KMS-11 (cell line): ENCODE data around the gene ATL2.

ENCODE experiments used
- H2AFZ ChIP-seq: fragments of 200-600 bp; sonication (generic); 2 replicates; pipeline ENCODE4 v1.6.1; 2016; ENCODE audit warnings: antibody characterized with exemption, mixed run types, low read depth
- H3K27ac ChIP-seq: fragments of 200-600 bp; sonication (generic); 2 replicates; pipeline ENCODE4 v1.6.1; 2016; ENCODE audit warnings: mild to moderate bottlenecking, mixed run types
- H3K27me3 ChIP-seq: fragments of 200-600 bp; sonication (generic); 2 replicates; pipeline ENCODE4 v1.6.1; 2017; ENCODE audit warnings: mild to moderate bottlenecking, low read depth, mixed run types, moderate library complexity; ENCODE audit not compliant: insufficient read depth
- H3K36me3 ChIP-seq: fragments of 200-600 bp; sonication (generic); 2 replicates; pipeline ENCODE4 v1.6.1; 2017; ENCODE audit warnings: mild to moderate bottlenecking, mixed run types; ENCODE audit not compliant: insufficient read depth
- H3K4me1 ChIP-seq: fragments of 200-600 bp; sonication (generic); 2 replicates; pipeline ENCODE4 v1.6.1; 2016; ENCODE audit warnings: mild to moderate bottlenecking, low read depth, mixed run types; ENCODE audit not compliant: poor library complexity, severe bottlenecking
- H3K4me2 ChIP-seq: fragments of 200-600 bp; sonication (generic); 2 replicates; pipeline ENCODE4 v1.7.0; 2016; ENCODE audit warnings: mild to moderate bottlenecking, mixed run types
- H3K4me3 ChIP-seq: fragments of 200-600 bp; sonication (generic); IDR thresholded peaks from 2 replicates; pipeline ENCODE4 v1.6.1; 2017; ENCODE audit warnings: low read depth, low read length, mixed read lengths; ENCODE audit not compliant: insufficient read depth
- H3K79me2 ChIP-seq: fragments of 200-600 bp; sonication (generic); 2 replicates; pipeline ENCODE4 v1.6.1; 2016; ENCODE audit warnings: low read depth, mixed run types; ENCODE audit not compliant: insufficient read depth
- H3K9ac ChIP-seq: fragments of 200-600 bp; sonication (generic); 2 replicates; pipeline ENCODE4 v1.6.1; 2016; ENCODE audit warnings: mild to moderate bottlenecking, mixed run types
- H4K20me1 ChIP-seq: fragments of 200-600 bp; sonication (generic); 2 replicates; pipeline ENCODE4 v1.6.1; 2016; ENCODE audit warnings: mild to moderate bottlenecking, mixed run types; ENCODE audit not compliant: insufficient read depth
- CTCF ChIP-seq: fragments of 200-600 bp; sonication (generic); conservative IDR thresholded peaks from 2 replicates; pipeline ENCODE4 v1.6.1; 2017; ENCODE audit warnings: low read depth, mild to moderate bottlenecking, antibody characterized with exemption, low read length, moderate library complexity, mixed read lengths

ATL2 gene

GRCh38 chr2:38296197-38296780 is 80.8 kb downstream of the ATL2 start:
- H3K36me3 ChIP-seq = peaks cover 12% of the 10 kb centered on the region; the same call in 1 of the 2 replicates
- no peak overlapping the region for H3K4me3 ChIP-seq
- no peak overlapping the region for H2AFZ ChIP-seq
- H3K9ac ChIP-seq = no peak overlapping the region
- no peaks in the 10 kb centered on the region for H4K20me1 ChIP-seq
- no peak for TF ChIP-seq CTCF
- no peaks in the 10 kb centered on the region for H3K79me2 ChIP-seq
- H3K4me2 ChIP-seq = no peak overlapping the region
- H3K4me1 ChIP-seq = peaks cover 9% of the 10 kb centered on the region
- no peaks in the 10 kb centered on the region for H3K27me3 ChIP-seq
- H3K27ac ChIP-seq = no peak overlapping the region

GRCh38 chr2:38294597-38294996 is 82.5 kb downstream of the ATL2 start:
- Histone ChIP-seq H3K79me2 (no peaks in the 10 kb centered on the region), H3K36me3 (peaks cover 12% of the 10 kb centered on the region; the same call in 1 of the 2 replicates), H2AFZ (no peak overlapping the region), H3K4me3 (no peak overlapping the region), H4K20me1 (no peaks in the 10 kb centered on the region), H3K27me3 (no peaks in the 10 kb centered on the region), H3K27ac (no peak overlapping the region), H3K4me2 (no peak overlapping the region), H3K4me1 (peaks cover 3% of the 10 kb centered on the region), H3K9ac (no peak overlapping the region)
- TF ChIP-seq CTCF = no peak

GRCh38 chr2:38293152-38293865 is 83.8 kb downstream of the ATL2 start:
- Histone ChIP-seq H3K27ac (no peak overlapping the region), H2AFZ (no peak overlapping the region), H3K36me3 (peaks cover 12% of the 10 kb centered on the region; the same call in 1 of the 2 replicates), H3K9ac (no peak overlapping the region), H4K20me1 (no peaks in the 10 kb centered on the region), H3K27me3 (no peaks in the 10 kb centered on the region), H3K4me1 (peaks cover 3% of the 10 kb centered on the region), H3K4me2 (no peak overlapping the region), H3K79me2 (no peaks in the 10 kb centered on the region), H3K4me3 (no peak overlapping the region)
- no peak for TF ChIP-seq CTCF

- Histone ChIP-seq H3K79me2 (no peaks in the 10 kb centered on the region), H3K36me3 (no peaks in the 10 kb centered on the region), H3K4me3 (no peak overlapping the region), H4K20me1 (no peaks in the 10 kb centered on the region), H3K27ac (no peak overlapping the region), H3K4me2 (no peak overlapping the region), H3K9ac (no peak overlapping the region), H2AFZ (no peak overlapping the region), H3K27me3 (no peaks in the 10 kb centered on the region), H3K4me1 (peaks cover 3% of the 10 kb centered on the region)
- TF ChIP-seq CTCF = no peak
Observed at GRCh38 chr2:38290332-38290731, 86.7 kb downstream of the ATL2 start.
